Adrenal gland (tissue), 5 donors: ENCODE results near the gene CNDP1.

Source experiments
- POLR2A ChIP-seq, 2 donors: fragments of 450-650 bp; IDR thresholded peaks; one replicate each; pipeline ENCODE4 v1.6.1; 2017; ENCODE audit warnings: antibody characterized with exemption in 2 of 2, mild to moderate bottlenecking in 2 of 2, moderate library complexity in 1 of 2
- TF ChIP-seq, protein P1 (sequence below), 6 experiments: fragments of 450-650 bp in 4 of 6; fragments of 200-600 bp in 2 of 6; sonication (generic) in 1 of 6; IDR thresholded peaks; 1 replicate in 5 of 6; 2 replicates in 1 of 6; pipeline versions ENCODE4 v1.5.1 to v1.8.0; 2016 to 2021; ENCODE audit warnings: antibody characterized with exemption in 6 of 6, mild to moderate bottlenecking in 2 of 6, moderate library complexity in 1 of 6
- donor health status: DM: no; HTN: no; CAD: no.

- TF ChIP-seq, protein P1, sequence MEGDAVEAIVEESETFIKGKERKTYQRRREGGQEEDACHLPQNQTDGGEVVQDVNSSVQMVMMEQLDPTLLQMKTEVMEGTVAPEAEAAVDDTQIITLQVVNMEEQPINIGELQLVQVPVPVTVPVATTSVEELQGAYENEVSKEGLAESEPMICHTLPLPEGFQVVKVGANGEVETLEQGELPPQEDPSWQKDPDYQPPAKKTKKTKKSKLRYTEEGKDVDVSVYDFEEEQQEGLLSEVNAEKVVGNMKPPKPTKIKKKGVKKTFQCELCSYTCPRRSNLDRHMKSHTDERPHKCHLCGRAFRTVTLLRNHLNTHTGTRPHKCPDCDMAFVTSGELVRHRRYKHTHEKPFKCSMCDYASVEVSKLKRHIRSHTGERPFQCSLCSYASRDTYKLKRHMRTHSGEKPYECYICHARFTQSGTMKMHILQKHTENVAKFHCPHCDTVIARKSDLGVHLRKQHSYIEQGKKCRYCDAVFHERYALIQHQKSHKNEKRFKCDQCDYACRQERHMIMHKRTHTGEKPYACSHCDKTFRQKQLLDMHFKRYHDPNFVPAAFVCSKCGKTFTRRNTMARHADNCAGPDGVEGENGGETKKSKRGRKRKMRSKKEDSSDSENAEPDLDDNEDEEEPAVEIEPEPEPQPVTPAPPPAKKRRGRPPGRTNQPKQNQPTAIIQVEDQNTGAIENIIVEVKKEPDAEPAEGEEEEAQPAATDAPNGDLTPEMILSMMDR (IDR thresholded peaks at IDR 0.05): no peak
- no peak for TF ChIP-seq POLR2A (IDR thresholded peaks at IDR 0.05)
Measured at GRCh38 chr18:74494514-74494913, 39.8 kb upstream of the CNDP1 start.
